HepG2 (cell line): Measurements from ENCODE around the gene MYBPC2. TPM values are rescaled to one million over a fixed set of nuclear protein-coding genes. Genes with fewer than 3 reads are reported as not detected.

Experiments
- AGO1 ChIP-seq: fragments of 200-400 bp; formaldehyde crosslinking; IDR thresholded peaks from 2 replicates; pipeline ENCODE4 v1.6.1; 2017; ENCODE audit warnings: mild to moderate bottlenecking, low read depth, low read length, moderate library complexity; ENCODE audit not compliant: poor library complexity, severe bottlenecking
- HDAC6 ChIP-seq: fragments of 200-600 bp; sonication (generic); IDR thresholded peaks from 2 replicates; pipeline ENCODE4 v1.7.0; 2017; ENCODE audit warnings: mild to moderate bottlenecking, antibody characterized with exemption, low read length, low read depth
- HES4 ChIP-seq: sonication (generic); formaldehyde crosslinking; IDR thresholded peaks from 2 replicates; pipeline ENCODE4 v1.9.0; 2021; ENCODE audit warnings: mild to moderate bottlenecking, missing genetic modification reagents, borderline replicate concordance
- HMG20B ChIP-seq: conservative IDR thresholded peaks from 2 replicates; pipeline ENCODE4 v1.6.1; 2016; ENCODE audit warnings: missing genetic modification reagents, missing compliant biosample characterization
- HNRNPK ChIP-seq: fragments of 200-400 bp; formaldehyde crosslinking; IDR thresholded peaks from 2 replicates; pipeline ENCODE4 v1.6.1; 2018; ENCODE audit warnings: low read length, low read depth, moderate library complexity, mild to moderate bottlenecking; ENCODE audit not compliant: poor library complexity, severe bottlenecking
- KDM5B ChIP-seq: sonication (generic); formaldehyde crosslinking; IDR thresholded peaks from 2 replicates; pipeline ENCODE4 v1.4.0; 2020; ENCODE audit warnings: missing genetic modification reagents, mild to moderate bottlenecking, borderline replicate concordance
- KLF11 ChIP-seq: IDR thresholded peaks from 2 replicates; pipeline ENCODE4 v1.6.1; 2016; ENCODE audit warnings: missing compliant biosample characterization
- MAF1 ChIP-seq: sonication (generic); formaldehyde crosslinking; IDR thresholded peaks from 2 replicates; pipeline ENCODE4 v1.5.0; 2020; ENCODE audit warnings: missing genetic modification reagents, borderline replicate concordance
- MED8 ChIP-seq: sonication (generic); formaldehyde crosslinking; IDR thresholded peaks from 2 replicates; pipeline ENCODE4 v1.8.1; 2023; ENCODE audit warnings: mild to moderate bottlenecking, missing genetic modification reagents; ENCODE audit not compliant: insufficient replicate concordance
- MIXL1 ChIP-seq: IDR thresholded peaks from 2 replicates; pipeline ENCODE4 v1.6.1; 2016
- TEAD2 ChIP-seq: sonication (generic); formaldehyde crosslinking; IDR thresholded peaks from 2 replicates; pipeline ENCODE4 v1.9.0; 2021; ENCODE audit warnings: missing genetic modification reagents
- TGIF2 ChIP-seq: IDR thresholded peaks from 2 replicates; pipeline ENCODE4 v1.6.1; 2016; ENCODE audit warnings: control low read depth, missing compliant biosample characterization
- ZBTB20 ChIP-seq: sonication (generic); formaldehyde crosslinking; IDR thresholded peaks from 2 replicates; pipeline ENCODE4 v1.8.1; 2023; ENCODE audit warnings: missing genetic modification reagents, low read depth, mild to moderate bottlenecking, borderline replicate concordance
- ZEB1 ChIP-seq: IDR thresholded peaks from 2 replicates; pipeline ENCODE4 v1.6.1; 2012; ENCODE audit warnings: mild to moderate bottlenecking, low read depth, inconsistent platforms; ENCODE audit not compliant: insufficient replicate concordance
- ZFP41 ChIP-seq: sonication (generic); formaldehyde crosslinking; IDR thresholded peaks from 2 replicates; pipeline ENCODE4 v1.4.0; 2020; ENCODE audit warnings: mild to moderate bottlenecking, missing genetic modification reagents, borderline replicate concordance
- ZMYM3 ChIP-seq: sonication (generic); formaldehyde crosslinking; IDR thresholded peaks from 2 replicates; pipeline ENCODE4 v1.5.1; 2020; ENCODE audit warnings: mild to moderate bottlenecking, missing genetic modification reagents
- ZNF121 ChIP-seq: sonication (generic); formaldehyde crosslinking; IDR thresholded peaks from 2 replicates; pipeline ENCODE4 v1.5.0; 2020; ENCODE audit warnings: mild to moderate bottlenecking, missing genetic modification reagents
- ZNF124 ChIP-seq: sonication (generic); formaldehyde crosslinking; IDR thresholded peaks from 2 replicates; pipeline ENCODE4 v1.4.0; 2020; ENCODE audit warnings: missing genetic modification reagents
- ZNF34 ChIP-seq: sonication (generic); formaldehyde crosslinking; IDR thresholded peaks from 2 replicates; pipeline ENCODE4 v1.4.0; 2020; ENCODE audit warnings: mild to moderate bottlenecking, missing genetic modification reagents, borderline replicate concordance
- ZNF432 ChIP-seq: sonication (generic); formaldehyde crosslinking; IDR thresholded peaks from 2 replicates; pipeline ENCODE4 v1.5.0; 2020; ENCODE audit warnings: missing genetic modification reagents, mild to moderate bottlenecking, borderline replicate concordance
- ZNF629 ChIP-seq: sonication (generic); formaldehyde crosslinking; conservative IDR thresholded peaks from 2 replicates; pipeline ENCODE4 v1.5.0; 2020; ENCODE audit warnings: missing genetic modification reagents
- polyA plus RNA-seq, 8 experiments: library from polyadenylated mRNA; depleted of rRNA in 3 of 8; stranded (reverse) in 7 of 8; unstranded in 1 of 8; fragments of >200 nt; fragmentation: Illumina TruSeq in 4 of 8; extraction: Trizol in 4 of 8; gene quantifications; 2 replicates each; pipeline versions ENCODE4 v1.2.1 to v1.2.3, GENCODE V29; 2011 to 2016; ENCODE audit warnings: low read depth in 4 of 8, missing spikeins in 1 of 8, mixed read lengths in 1 of 8; ENCODE audit not compliant: insufficient read depth in 1 of 8
- total RNA-seq, 5 experiments: library from RNA; depleted of rRNA; stranded (reverse); fragments of >200 nt; fragmentation: Illumina TruSeq; extraction: Trizol; gene quantifications; 2 replicates each; pipeline ENCODE4 v1.2.3, GENCODE V29; 2016; ENCODE audit warnings: low read depth in 1 of 5
- TF ChIP-seq, protein P1 (sequence below): sonication (generic); formaldehyde crosslinking; IDR thresholded peaks from 2 replicates; pipeline ENCODE4 v1.4.0; 2020; ENCODE audit warnings: mild to moderate bottlenecking, missing genetic modification reagents, borderline replicate concordance
- TF ChIP-seq, protein P2 (sequence below): sonication (generic); formaldehyde crosslinking; IDR thresholded peaks from 2 replicates; pipeline ENCODE4 v1.8.1; 2023; ENCODE audit warnings: missing genetic modification reagents, mild to moderate bottlenecking, borderline replicate concordance
- TF ChIP-seq, protein P3 (sequence below): sonication (generic); formaldehyde crosslinking; IDR thresholded peaks from 2 replicates; pipeline ENCODE4 v1.8.0; 2022; ENCODE audit warnings: mild to moderate bottlenecking, missing genetic modification reagents
- TF ChIP-seq, protein P4 (sequence below): sonication (generic); formaldehyde crosslinking; IDR thresholded peaks from 2 replicates; pipeline ENCODE4 v1.8.1; 2022; ENCODE audit warnings: mild to moderate bottlenecking, missing genetic modification reagents

MYBPC2 gene
- total and polyA plus RNA-seq, 2 of the 13 experiments (the other 11 are each of a cell fraction or from before 2014, with no cell fraction given) = not detected

DNA sequence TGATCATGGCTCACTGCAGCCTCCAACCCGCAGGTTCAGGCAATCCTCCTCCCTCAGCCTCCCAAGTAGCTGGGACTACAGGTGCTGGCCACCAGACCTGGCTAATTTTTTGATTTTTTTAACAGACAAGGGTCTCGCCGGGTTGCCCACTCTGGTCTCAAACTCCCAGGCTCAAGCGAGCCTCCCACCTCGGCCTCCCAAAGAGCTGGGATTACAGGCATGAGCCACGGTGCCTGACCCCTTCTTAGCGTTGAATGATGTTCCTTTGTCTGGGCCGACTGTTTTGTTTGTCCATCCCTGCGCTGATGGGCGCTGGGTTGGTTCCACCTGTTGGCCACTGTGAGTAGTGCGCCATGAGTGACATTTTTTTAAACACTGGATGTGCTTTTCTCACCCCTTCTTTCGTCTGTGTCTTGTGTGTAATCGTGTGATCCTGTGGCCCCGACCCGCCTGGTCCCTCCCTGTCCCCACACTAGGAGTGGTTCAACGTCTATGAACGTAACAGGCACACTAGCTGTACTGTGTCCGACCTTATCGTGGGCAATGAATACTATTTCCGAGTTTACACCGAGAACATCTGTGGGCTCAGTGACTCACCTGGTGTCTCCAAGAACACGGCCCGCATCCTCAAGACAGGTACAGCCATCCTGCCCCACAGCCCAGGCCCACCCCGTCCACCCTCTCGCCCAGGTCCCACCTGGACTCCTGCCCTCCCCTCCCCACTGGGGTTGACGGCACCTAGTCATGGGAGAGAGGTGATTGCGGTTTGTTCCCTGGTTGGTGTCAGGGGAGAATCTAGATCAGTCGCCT is 28.6 kb downstream of the MYBPC2 start (continued):
- TF ChIP-seq, protein P1, sequence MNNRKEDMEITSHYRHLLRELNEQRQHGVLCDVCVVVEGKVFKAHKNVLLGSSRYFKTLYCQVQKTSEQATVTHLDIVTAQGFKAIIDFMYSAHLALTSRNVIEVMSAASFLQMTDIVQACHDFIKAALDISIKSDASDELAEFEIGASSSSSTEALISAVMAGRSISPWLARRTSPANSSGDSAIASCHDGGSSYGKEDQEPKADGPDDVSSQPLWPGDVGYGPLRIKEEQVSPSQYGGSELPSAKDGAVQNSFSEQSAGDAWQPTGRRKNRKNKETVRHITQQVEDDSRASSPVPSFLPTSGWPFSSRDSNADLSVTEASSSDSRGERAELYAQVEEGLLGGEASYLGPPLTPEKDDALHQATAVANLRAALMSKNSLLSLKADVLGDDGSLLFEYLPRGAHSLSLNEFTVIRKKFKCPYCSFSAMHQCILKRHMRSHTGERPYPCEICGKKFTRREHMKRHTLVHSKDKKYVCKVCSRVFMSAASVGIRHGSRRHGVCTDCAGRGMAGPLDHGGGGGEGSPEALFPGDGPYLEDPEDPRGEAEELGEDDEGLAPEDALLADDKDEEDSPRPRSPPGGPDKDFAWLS (CRISPR knock-in tag) = no peak
- TF ChIP-seq, protein P2, sequence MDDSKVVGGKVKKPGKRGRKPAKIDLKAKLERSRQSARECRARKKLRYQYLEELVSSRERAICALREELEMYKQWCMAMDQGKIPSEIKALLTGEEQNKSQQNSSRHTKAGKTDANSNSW (CRISPR knock-in tag) = no peak
- TF ChIP-seq ZEB1 = no peak
- no peak for TF ChIP-seq HMG20B (CRISPR knock-in tag)
- TF ChIP-seq HNRNPK = no peak
- TF ChIP-seq, protein P3, sequence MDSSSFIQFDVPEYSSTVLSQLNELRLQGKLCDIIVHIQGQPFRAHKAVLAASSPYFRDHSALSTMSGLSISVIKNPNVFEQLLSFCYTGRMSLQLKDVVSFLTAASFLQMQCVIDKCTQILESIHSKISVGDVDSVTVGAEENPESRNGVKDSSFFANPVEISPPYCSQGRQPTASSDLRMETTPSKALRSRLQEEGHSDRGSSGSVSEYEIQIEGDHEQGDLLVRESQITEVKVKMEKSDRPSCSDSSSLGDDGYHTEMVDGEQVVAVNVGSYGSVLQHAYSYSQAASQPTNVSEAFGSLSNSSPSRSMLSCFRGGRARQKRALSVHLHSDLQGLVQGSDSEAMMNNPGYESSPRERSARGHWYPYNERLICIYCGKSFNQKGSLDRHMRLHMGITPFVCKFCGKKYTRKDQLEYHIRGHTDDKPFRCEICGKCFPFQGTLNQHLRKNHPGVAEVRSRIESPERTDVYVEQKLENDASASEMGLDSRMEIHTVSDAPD (CRISPR knock-in tag) = no peak
- no peak for TF ChIP-seq ZNF629 (CRISPR knock-in tag)
- TF ChIP-seq ZNF121 = no peak; the same call in 1 of the 2 replicates
- TF ChIP-seq ZNF34 (CRISPR knock-in tag) = no peak
- TF ChIP-seq, protein P4, sequence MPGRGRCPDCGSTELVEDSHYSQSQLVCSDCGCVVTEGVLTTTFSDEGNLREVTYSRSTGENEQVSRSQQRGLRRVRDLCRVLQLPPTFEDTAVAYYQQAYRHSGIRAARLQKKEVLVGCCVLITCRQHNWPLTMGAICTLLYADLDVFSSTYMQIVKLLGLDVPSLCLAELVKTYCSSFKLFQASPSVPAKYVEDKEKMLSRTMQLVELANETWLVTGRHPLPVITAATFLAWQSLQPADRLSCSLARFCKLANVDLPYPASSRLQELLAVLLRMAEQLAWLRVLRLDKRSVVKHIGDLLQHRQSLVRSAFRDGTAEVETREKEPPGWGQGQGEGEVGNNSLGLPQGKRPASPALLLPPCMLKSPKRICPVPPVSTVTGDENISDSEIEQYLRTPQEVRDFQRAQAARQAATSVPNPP (CRISPR knock-in tag) = no peak
- no peak for TF ChIP-seq ZBTB20 (CRISPR knock-in tag)
- no peak for TF ChIP-seq MIXL1 (CRISPR knock-in tag)
- TF ChIP-seq KDM5B (CRISPR knock-in tag) = no peak
- no peak for TF ChIP-seq TEAD2 (CRISPR knock-in tag)
- TF ChIP-seq HES4 (CRISPR knock-in tag) = no peak
- no peak for TF ChIP-seq ZMYM3 (CRISPR knock-in tag)
- TF ChIP-seq ZFP41 (CRISPR knock-in tag) = no peak
- TF ChIP-seq MAF1 (CRISPR knock-in tag) = no peak
- no peak for TF ChIP-seq AGO1
- TF ChIP-seq TGIF2 = no peak
- no peak for TF ChIP-seq KLF11
- no peak for TF ChIP-seq ZNF124
- no peak for TF ChIP-seq ZNF432 (CRISPR knock-in tag)
- TF ChIP-seq MED8 (CRISPR knock-in tag) = no peak
- TF ChIP-seq HDAC6 = no peak
